Activated CD4-positive, alpha-beta T cell treated with anti-CD3 and anti-CD28 coated beads for 48 hours (primary cell): ENCODE measurements around the gene FXYD2.
"Not testable (repeated sequence)": the region's sequence is repeated elsewhere in the genome, so short reads cannot be mapped to it uniquely, and the experiment has no call there.

Experiments
- DNase-seq: peaks from one replicate; pipeline ENCODE4 v3.0.0-alpha.2; 2020

Gene FXYD2

GRCh38 chr11:117819096-117820040, 5.2 kb downstream of the FXYD2 start:
- peak; percentile 29 for DNase-seq

GRCh38 chr11:117818041-117818873, 6.3 kb downstream of the FXYD2 start:
- peak; percentile 62 for DNase-seq

- DNase-seq: peak; percentile 94
These were observed 7.0 kb downstream of the FXYD2 start for GRCh38 chr11:117817368-117818040.

GRCh38 chr11:117816846-117817367, 7.6 kb downstream of the FXYD2 start:
- DNase-seq: no peak

DNA sequence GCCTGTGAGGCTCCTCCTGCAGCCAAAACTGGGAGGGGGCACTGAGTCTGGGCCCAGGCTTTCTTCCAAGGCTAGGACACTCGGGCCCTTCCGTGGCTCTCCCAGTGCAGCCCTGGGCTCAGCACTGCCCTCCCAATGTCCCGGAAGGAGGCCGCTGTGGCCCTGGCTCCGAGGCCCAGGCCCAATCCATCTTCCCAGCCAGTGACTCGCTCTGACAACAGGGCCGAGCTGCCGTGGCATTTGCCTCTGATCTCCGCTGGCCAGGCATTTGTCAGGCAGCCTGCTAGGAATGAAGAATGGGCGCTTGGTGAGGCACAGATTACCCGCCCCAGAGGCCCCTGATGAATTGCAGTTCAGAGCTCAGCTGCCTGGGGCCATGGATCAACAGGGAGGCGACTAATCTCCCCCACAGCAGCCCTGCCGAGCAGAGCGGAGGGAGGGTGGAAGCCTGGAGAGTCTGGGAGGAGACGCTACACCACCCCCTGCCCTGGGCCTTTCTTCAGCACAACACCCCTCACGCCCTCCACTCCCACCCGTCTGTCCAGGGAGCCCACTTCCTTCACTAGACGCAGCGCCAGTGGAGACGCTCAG, 8.3 kb downstream of the FXYD2 start:
- no peak for DNase-seq

DNA sequence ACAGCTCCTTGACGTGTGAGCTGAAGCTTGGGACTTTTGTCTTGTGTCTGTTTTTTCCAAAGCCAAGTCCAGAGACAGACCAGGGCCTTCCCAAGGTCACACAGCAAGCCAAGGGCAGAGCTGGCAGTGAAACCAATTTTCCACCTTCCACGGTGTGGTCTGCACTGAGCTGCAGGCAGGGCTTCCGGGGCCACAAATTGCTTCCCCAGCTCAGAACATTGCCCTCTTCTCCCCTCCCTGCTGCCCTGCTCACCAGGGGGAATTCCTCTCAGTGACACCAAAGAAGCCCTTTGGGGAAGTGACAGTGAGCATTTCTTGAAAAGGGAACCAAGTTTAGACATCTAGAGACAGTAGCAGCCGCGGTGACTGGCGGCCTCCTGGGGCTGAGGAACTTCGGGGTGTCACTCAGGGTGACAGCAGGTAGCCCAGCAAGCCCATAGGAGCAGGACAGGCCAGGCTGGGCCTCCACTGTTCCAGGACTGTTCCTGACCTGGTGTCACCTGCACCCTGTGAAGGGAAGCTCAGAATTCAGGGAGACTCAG, 9.2 kb downstream of the FXYD2 start:
- DNase-seq: peak; percentile 74

- peak; percentile 84 for DNase-seq
These were observed 9.7 kb downstream of the FXYD2 start for GRCh38 chr11:117814766-117815261.

- no peak for DNase-seq
These were observed 10.3 kb downstream of the FXYD2 start for GRCh38 chr11:117814204-117814765.

DNA sequence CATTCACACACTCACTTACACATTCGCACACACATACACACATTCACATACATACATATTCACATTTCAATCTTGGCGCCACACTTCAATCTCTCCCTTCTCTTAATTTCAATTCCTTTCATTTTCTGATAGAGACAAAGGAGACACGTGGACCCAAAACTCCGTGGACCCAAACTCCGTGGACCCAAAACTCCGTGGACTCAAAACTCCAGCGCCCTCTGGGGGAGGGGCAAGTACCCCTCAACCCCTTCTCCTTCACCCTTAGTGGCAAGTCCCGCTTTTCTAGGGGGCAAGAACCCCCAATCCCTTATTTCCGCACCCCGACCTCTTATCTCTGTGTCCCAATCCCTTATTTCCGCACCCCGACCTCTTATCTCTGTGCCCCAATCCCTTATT, 14.5 kb downstream of the FXYD2 start:
- not testable (repeated sequence) for DNase-seq

GRCh38 chr11:117809236-117810055, 15.1 kb downstream of the FXYD2 start:
- DNase-seq: peak; percentile 75

DNA sequence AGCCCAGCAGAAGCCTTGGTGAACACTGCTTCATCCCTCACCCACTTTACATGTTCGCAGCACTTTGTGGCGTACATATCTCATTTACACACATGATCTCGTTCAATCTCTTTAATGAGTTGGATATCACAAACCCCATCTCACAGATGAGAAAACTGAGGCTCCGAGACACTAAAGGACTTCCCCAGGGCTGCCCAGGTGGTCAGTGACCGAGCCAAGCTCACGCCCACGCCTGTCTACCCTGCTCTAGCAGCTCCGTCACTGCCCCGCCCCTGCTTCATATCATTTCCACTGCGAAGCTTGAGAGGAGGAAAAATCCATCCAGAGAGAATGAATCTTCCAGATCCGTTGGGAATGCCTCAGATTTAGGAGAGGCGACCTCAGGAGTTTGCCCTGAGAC, 15.8 kb downstream of the FXYD2 start:
- no peak for DNase-seq

DNA sequence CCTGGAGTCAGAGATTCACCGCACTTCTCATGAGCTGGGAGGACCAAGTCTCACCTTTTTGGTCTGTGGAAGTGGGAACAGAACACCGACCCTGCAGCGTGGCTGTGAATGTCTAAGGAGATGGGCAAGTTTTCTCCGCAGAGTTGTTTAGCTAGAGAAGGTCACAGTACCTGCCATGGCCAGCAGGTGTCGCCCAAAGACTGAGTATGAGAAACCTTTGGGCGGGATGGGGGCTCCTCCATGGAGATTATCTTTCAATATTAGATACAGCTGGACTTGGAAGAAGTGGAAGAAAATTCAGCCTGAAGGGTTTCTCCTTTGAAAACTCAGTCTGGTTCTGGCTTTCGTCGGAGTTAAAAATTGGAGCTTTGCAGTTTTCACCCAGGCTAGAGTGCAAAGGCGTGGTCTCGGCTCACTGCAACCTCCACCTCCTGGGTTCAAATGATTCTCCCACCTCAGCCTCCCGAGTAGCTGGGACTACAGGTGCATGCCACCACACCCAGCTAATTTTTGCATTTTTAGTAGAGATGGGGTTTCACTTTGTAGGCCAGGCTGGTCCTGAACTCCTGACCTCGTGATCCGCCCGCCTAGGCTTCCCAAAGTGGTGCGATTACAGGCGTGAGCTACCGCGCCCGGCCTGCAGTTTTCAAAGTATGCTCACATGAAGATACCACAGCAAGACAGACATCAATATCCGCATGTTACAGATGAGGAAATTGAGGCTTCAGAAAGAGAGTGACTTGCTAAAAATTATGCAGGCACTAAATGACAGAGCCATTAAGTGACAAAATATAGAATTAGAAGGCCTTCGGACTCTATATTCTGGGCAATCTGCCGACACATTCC, 16.8 kb downstream of the FXYD2 start:
- DNase-seq: peak; percentile 87

- no peak for DNase-seq
These were observed 17.7 kb downstream of the FXYD2 start for GRCh38 chr11:117806846-117807245.

- no peak for DNase-seq
These were observed 19.5 kb downstream of the FXYD2 start for GRCh38 chr11:117805045-117805444.

GRCh38 chr11:117803896-117804295, 20.6 kb downstream of the FXYD2 start:
- no peak for DNase-seq

DNA sequence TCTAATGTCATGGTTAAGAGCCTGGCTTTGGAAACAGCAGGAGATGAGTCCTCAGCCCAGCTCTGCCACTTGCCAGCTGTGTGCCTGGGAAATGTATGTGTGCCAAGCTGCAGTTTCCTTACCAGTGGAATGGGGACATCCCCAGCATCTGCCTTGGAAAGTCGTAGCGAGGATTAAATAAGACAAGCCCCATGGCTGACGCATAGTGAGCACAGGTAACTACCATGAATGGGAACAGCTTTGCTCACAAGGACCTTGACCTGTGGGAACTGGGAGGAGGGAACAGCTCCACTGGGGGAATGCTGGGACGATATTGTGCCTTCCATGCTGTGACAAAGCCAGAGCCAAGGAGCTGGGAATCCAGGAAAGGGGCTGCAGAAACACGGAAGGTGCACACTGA, 24.9 kb downstream of the FXYD2 start:
- DNase-seq: no peak

- DNase-seq: peak; percentile 55
These were observed 27.5 kb downstream of the FXYD2 start, which contains the start of gene DSCAML1 for GRCh38 chr11:117796872-117797529. Gene DSCAML1 (minus strand): TSS chr11:117797216. CDS start chr11:117797079, 137 bp downstream.

- no peak for DNase-seq
These were observed 28.1 kb downstream of the FXYD2 start for GRCh38 chr11:117796456-117796871.
